IPS-NIHi7 (cell line): ENCODE measurements around the gene TENM4.
A peak's percentile ranks its signal among the peaks of the same experiment; 100 is the strongest.

ENCODE experiments used
- DNase-seq: peaks from one replicate; pipeline ENCODE4 v3.0.0; 2012; ENCODE audit warnings: mixed read lengths; ENCODE audit errors: extremely low spot score

TENM4 gene

DNA sequence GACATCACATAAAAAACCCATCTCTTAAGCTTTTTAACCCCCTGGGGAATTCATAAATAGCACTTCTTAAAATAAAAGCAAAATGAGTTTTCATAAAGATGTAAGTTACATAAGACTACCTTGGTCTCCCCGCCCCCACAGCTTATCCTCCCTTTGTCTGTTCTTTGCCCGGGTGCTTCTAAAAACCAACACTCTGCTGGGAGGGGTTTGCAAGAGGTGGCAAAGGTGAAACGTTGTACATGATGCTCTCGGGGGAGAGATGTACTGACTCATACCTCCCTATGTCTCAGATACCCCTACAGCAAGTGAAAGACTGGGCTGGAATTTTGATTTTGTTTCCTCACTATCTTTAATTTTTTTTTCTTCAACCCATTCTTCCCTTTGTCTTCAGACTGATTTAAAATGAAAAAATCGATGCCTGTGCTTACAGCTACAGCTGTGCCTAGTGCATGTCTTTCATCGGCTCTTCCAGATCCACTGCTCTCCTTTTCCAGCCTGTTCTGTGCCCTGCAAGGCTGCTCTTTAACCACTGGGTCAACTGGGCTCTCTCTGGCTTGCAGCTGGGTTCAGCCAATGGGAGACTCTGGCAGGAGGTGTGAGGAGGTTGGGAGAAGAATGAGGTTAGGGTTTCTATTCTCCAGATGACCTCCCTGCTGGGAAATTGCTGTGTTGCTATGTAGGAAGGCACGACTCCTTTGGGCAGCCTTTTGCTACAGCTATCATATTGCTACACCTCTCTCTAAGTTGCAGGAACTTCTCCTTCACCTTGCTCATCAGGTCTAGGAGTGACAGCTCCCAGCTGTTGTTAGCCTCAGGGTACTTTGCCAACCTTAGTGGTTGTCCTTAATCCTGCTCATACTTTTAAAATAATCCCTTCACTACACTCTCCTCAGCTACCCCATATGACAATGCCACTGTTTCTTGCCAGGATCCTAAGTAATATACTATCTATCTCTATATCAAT, 266.5 kb downstream of the TENM4 start:
- DNase-seq = peak; percentile 51

- DNase-seq = no peak
Measured at GRCh38 chr11:79173615-79174014, 267.2 kb downstream of the TENM4 start.

DNA sequence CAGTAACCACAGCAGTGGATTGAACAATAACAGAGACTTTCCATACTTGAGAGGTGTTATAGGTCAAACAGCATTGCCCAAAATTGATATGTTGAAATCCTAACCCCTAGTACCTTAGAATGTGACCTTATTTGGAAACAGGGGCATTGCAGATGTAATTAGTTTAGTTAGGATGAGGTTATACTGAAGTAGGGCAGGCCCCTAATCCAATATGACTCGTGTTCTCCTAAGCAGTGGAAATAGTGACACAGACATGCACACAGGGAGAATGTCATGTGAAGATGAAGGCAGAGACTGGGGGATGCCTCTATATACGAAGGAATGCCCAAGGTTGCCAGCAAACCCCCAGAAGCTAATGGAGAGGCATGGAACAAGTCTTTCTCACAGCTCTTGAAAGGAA, 270.5 kb downstream of the TENM4 start:
- DNase-seq = no peak

- DNase-seq = no peak
Measured at GRCh38 chr11:79168530-79169110, 272.2 kb downstream of the TENM4 start.

GRCh38 chr11:79167510-79168188, 273.2 kb downstream of the TENM4 start:
- DNase-seq = no peak

DNA sequence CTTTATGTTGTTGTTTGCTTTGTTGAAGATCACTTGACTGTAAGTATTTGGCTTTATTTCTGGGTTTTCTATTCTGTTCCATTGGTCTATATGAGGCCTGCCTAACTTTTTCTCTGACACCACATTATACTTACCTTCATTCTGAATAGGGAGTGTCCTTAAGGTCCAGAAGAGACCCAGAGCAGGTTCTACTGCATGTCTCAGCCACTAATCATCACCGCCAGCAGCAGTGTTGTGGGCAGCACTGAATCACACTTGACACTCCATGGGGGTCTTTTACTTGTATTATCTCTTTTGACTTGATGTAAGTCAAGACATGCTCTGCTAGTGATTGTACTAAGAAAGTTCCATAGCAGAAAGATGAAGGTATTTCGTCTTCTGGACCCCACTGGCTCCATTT, 274.9 kb downstream of the TENM4 start:
- no peak for DNase-seq

DNA sequence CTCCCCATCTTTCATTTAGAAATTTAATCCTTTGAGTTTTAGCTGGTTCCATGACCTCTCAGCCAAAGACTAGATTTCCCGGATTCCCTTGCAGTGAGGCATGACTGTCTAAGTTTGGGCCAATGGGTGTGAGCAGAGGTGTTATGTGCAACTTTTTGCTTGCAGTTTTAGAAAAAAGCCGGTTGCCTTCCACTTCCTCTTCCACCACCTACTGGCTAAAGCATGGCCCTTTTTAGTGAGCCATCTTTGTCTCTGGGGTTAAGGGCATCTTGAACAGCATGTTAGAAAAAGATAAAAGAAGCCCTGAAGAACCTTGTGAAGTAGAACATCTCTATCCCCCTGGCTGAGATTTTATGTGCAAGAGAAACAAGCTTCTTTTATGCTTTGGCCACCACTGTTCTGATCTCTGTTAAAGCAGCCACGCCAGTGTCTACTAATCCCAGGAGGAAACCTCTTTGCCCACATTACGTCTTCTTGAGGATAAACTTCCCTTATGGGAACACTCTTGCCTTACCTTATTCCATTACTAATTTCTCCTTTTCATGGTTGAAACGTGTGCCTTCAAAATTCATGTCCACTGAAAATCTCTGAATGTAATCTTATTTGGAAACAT, 279.9 kb downstream of the TENM4 start:
- no peak for DNase-seq

DNA sequence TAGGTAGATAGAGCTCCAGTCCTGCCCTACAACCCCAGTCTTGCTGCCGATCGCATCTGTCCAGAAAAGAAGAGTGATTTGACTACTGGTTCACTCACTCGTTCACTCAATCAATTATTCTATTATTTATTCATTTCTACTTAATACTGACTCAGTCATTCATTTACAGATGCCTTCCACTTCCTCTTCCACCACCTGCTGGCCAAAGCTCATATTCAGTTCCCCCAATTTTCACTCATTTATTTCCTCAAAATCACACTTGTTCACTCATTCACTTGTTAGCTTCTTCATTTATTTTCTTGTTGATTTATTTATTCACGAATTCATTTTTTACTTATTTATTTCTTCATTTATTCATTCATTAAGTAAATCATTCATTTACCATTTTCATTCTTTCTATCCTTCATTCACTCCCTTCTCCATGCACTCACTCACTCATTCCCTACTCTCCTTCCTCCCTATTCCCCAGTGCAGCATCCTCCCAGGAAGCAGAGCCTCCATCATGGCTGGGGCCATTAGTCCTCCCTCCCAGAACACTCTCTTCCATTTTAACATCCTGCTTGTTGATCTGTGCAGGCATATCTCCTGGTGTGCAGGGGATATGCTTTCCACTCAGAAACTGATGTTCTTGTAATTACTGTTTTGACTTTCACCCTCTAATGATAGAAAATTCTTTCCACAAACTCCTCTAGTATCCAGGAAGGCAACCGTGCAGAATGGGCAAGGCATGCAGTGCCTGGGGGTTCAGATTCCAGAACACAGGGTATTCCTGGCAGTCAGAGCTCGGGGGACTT, 281.0 kb downstream of the TENM4 start:
- no peak for DNase-seq

- DNase-seq = no peak
Measured at GRCh38 chr11:79157738-79158137, 283.1 kb downstream of the TENM4 start.

DNA sequence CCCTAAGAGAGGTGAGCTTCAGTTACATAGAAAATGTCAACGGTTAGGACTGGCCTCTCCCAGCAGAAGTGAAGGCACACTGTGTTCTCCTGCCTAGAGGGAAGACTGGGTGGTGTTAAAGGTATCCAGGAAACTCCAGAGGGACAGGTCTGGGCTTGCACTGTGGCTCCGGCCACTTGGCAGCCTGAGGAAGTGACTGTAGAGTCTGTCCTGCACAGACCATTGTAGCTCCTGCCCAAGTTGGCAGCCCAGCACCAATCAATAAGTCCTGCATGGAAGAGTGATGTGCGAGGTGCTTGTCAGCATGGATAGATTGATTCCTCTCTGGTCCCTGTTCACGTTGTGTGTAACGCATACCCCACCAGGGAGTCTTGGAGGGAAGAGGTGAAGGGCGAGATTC, 284.8 kb downstream of the TENM4 start:
- no peak for DNase-seq

GRCh38 chr11:79155237-79155636, 285.6 kb downstream of the TENM4 start:
- DNase-seq = no peak

GRCh38 chr11:79152511-79152910, 288.3 kb downstream of the TENM4 start:
- DNase-seq = no peak

DNA sequence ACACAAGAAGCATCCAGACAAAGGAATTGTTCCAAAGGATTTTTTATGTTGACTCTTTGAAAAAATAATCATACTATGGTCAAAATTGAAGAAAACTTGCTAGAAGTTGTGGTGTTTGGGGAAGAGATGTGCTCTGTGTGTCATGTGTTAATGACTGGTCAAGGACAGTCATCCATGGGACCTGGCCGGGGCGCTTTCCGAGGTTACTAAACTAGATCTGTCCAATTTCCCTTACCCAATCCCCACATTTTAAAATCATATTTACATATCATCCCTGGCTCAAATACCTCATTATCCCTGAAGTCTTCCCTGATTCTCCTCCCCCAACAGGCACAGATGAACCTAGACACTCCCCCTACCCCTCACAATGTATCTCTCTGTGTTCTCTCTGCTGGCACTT, 289.4 kb downstream of the TENM4 start:
- DNase-seq = no peak

DNA sequence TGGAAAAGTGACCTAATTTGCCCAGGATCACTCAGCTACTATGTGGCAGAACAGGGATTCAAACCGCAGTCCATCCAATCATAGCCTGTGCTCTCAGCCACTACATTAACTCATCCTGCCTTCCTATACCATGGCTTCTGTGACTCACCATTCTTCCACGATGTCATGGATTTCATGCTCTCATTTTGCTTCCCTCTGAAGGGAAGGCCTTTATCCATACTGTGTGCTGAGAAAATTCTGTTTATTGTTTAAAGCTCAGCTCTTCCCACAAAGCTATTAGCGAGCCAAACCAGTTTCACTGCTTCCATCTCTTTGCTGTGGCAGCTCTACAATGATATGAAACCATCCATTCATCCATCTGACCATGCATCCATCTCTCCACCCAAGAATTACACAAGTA, 289.9 kb downstream of the TENM4 start:
- DNase-seq = no peak

- no peak for DNase-seq
Measured at GRCh38 chr11:79150320-79150719, 290.5 kb downstream of the TENM4 start.

DNA sequence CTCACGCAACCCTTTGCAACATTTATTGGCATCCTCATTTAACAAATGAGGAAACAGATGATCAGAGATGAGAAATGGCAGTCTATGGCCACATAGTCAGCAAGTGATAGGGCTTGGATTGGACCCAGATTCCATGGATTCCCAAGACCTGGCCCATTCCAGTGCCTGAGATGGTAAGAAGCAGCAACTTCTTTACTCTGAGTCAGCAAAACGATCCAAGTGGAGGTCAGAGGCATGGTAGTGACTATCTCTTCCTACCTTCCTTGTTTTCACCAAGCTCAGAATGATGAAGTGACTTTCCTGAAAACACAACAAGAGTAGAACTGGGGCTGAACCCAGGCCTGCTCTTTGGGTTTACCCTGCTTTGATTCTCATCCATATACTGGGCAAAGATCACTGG, 293.1 kb downstream of the TENM4 start:
- DNase-seq = no peak

DNA sequence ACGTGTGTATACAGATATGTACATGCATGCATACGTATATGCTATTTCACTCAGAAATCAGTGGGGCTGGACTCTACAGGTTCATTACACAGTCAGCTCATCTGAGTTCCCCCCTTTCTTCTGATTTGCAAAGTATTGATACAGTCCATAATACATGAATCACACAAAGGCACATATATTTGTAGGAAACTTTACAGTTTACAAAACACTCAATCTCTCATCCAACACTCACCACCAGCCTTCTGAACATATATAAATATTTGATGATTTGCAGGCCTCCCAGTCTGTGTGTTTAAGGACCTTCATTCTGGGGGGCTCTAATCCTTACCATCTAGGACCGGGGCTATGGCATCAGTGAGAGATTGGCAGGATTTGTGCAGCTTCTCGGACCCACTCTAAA, 293.8 kb downstream of the TENM4 start:
- DNase-seq = no peak

GRCh38 chr11:79139900-79140299, 300.9 kb downstream of the TENM4 start:
- no peak for DNase-seq

DNA sequence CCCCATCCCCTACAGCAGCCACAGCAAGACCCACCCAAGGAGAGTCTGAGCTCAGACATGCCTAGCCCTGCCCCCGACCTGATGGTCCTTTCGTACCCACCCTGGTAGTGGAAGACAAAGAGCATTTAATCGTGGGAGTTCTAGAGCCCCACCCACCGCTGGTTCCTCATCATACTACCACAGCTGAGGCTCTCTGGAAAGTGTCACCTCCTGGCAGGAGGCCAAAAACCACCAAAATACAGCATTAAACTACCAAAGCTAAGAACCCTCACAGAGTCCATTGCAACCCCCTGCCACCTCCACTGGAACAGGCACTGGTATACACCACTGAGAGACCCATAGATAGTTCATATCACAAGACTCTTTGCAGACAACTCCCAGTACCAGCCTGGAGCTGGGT, 311.1 kb downstream of the TENM4 start:
- no peak for DNase-seq

DNA sequence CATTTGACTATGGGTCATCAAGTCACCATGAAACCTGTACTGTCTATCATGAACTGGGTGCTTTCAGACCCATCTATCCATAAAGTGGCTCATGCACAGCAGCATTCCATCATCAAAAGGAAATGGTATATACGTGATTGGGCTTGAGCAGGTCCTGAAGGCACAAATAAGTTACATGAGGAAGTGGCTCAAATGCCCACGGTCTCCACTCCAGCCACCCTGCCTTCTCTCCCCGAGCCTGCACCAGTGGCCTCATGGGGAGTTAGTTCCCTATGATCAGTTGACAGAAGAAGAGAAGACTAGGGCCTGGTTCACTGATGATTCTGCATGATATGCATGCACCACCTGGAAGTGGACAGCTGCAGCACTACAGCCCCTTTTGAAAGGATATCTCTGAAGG, 312.5 kb downstream of the TENM4 start:
- no peak for DNase-seq

- DNase-seq = no peak
Measured at GRCh38 chr11:79122759-79123158, 318.1 kb downstream of the TENM4 start.

DNA sequence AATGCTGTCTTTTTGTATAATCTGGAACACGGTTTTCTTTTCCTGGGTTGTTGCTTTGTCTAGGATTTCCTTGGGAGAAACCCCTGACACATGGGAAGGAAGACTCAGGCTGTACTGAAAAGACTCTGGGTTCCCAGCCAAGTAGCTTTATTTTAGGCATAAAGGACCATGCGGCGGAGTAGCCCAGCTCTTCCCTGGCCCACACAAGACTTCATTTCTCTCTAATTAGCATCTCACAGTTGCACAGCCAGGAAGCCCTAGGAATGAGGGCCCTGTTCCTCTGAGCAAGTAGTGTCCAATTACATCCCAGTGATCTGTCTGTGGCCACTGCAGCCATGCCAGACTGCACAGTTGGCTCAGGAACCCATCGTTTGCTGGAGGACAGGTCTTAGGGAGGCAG, 319.5 kb downstream of the TENM4 start:
- DNase-seq = no peak
